Measurements from ENCODE around the gene PXDN. TPM values are rescaled to one million over a fixed set of nuclear protein-coding genes. Genes with fewer than 3 reads are reported as not detected.

The PXDN gene
- total RNA-seq, 1 experiment from 2014 or later = 125 TPM

DNA sequence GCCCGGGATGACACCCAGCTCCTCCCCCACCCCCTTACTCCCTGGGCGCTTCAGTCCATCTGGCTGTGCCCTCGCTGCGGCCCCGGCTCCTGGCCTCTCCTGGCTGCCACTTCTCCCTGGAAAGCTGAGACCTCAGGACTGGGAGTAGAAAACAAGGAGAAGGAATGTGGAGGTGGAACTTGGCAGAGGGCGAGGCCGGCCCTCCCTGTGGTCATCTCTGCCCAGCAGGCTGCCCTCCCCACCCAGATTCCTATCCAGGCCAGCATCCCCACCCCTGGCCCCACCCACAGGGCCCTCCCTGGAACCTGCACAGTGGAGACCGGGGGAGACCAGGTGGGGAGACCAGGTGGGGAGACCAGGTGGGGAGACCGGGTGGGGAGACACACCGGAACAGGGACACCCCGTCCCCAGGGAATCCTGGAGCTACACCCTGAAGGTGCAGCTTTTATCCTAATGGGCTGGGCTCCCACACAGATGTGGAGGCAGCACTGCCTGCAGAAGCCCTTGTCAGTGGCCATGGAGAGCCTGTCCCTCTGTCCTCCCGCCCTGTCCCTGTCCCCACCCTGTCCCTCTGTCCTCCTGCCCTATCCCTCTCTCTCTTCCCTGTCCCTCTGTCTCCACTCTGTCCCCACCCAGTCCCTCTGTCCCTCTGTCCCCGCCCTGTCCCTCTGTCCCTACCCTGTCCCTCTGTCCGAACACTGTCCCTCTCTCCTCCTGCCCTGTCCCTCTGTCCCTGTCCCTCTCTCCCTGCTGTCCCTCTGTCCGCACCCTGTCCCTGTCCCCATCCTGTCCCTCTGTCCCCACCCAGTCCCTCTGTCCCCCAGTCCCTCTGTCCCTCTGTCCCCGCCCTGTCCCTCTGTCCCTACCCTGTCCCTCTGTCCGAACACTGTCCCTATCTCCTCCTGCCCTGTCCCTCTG is 157.1 kb downstream of the PXDN start:
- Histone ChIP-seq H3K9ac (ENCODE audit: low read length) (no peak overlapping the region), H3K79me2 (ENCODE audit: low read length) (0 out of 2 replicates have a peak, but pooled peaks cover 6% of the 10 kb centered on the region), H3K27ac (ENCODE audit: low read length) (no peak overlapping the region), H3K4me3 (ENCODE audit: low read length) (no peak overlapping the region), H3F3A (ENCODE audit: low read length, unreplicated experiment) (no peaks in the 10 kb centered on the region), H2AFZ (ENCODE audit: low read length) (no peak overlapping the region), H3K4me1 (ENCODE audit: insufficient read depth, low read length) (peaks cover 42% of the 10 kb centered on the region), H3K36me3 (ENCODE audit: low read depth, low read length) (no peaks in the 10 kb centered on the region), H3K9me2 (replicated peaks; ENCODE audit: low read length) (no peaks in the 10 kb centered on the region), H4K20me1 (ENCODE audit: low read length) (no peaks in the 10 kb centered on the region), H3K27me3 (ENCODE audit: low read length) (no peaks in the 10 kb centered on the region), H3K9me3 (ENCODE audit: low read length) (no peaks in the 10 kb centered on the region), H3K4me2 (ENCODE audit: low read length) (peak overlapping the region; percentile 33; the same call in 1 of the 2 replicates)
- TF ChIP-seq, protein P1, sequence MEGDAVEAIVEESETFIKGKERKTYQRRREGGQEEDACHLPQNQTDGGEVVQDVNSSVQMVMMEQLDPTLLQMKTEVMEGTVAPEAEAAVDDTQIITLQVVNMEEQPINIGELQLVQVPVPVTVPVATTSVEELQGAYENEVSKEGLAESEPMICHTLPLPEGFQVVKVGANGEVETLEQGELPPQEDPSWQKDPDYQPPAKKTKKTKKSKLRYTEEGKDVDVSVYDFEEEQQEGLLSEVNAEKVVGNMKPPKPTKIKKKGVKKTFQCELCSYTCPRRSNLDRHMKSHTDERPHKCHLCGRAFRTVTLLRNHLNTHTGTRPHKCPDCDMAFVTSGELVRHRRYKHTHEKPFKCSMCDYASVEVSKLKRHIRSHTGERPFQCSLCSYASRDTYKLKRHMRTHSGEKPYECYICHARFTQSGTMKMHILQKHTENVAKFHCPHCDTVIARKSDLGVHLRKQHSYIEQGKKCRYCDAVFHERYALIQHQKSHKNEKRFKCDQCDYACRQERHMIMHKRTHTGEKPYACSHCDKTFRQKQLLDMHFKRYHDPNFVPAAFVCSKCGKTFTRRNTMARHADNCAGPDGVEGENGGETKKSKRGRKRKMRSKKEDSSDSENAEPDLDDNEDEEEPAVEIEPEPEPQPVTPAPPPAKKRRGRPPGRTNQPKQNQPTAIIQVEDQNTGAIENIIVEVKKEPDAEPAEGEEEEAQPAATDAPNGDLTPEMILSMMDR (conservative IDR thresholded peaks at IDR 0.05; ENCODE audit: low read depth, low read length) = no peak
- no peak for TF ChIP-seq EZH2phosphoT487 (IDR thresholded peaks at IDR 0.05; ENCODE audit: borderline replicate concordance, low read length)
- TF ChIP-seq EZH2 (IDR thresholded peaks at IDR 0.05; ENCODE audit: low read length, unreplicated experiment) = no peak
- peak; percentile 50 for ATAC-seq
- BruUV-seq (replicated peaks) = no TSS peak
- ChIA-PET CTCF (no interaction called here), POLR2A (ENCODE audit: unreplicated experiment) (no interaction called here)
- peak; percentile 58 for DNase-seq
- intact Hi-C loops (cut with micrococcal nuclease) = no loop called here

DNA sequence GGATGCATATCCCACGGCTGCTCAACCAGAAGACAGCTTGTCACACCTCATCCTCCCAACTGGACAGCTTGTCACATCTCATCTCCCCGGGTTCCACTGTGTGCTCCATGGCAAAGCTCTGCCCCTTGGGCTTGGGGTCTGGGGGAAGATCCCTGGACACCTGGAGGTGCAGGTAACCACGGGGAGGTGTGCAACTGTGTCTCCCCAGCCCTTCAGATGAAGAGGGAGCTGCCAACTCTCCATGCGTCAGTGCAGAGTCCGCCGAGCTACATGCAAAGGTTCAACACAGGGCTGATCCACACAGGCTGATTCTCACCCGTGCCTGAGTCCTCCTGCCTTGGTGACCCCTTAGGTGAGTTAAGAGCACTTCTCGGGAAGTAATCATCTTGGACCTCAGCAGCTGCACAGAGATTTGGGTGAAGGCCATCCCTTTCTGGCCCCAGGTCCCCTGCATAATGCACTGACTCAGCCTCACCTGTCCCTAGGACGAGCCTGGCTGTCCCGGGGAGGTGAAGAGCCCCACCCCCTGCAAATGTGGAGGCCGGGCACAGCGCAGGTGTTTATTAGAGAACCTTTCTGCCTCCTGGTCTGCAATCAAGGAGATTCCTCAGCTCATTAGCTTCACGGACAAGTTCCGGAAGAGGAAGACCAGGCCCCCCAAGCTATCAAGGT is 157.9 kb downstream of the PXDN start:
- Histone ChIP-seq H3K9me2 (replicated peaks; ENCODE audit: low read length) (no peaks in the 10 kb centered on the region), H3K4me1 (ENCODE audit: insufficient read depth, low read length) (peaks cover 34% of the 10 kb centered on the region), H3K36me3 (ENCODE audit: low read depth, low read length) (no peaks in the 10 kb centered on the region), H4K20me1 (ENCODE audit: low read length) (no peaks in the 10 kb centered on the region), H3F3A (ENCODE audit: low read length, unreplicated experiment) (no peaks in the 10 kb centered on the region), H3K4me2 (ENCODE audit: low read length) (peak overlapping the region; percentile 33; the same call in 1 of the 2 replicates), H3K4me3 (ENCODE audit: low read length) (no peak overlapping the region), H3K27ac (ENCODE audit: low read length) (no peak overlapping the region), H3K27me3 (ENCODE audit: low read length) (no peaks in the 10 kb centered on the region), H3K9me3 (ENCODE audit: low read length) (no peaks in the 10 kb centered on the region), H2AFZ (ENCODE audit: low read length) (no peak overlapping the region), H3K9ac (ENCODE audit: low read length) (no peak overlapping the region), H3K79me2 (ENCODE audit: low read length) (0 out of 2 replicates have a peak, but pooled peaks cover 6% of the 10 kb centered on the region)
- ATAC-seq (no peak), DNase-seq (no peak)
- ChIA-PET CTCF (interaction anchor here (0.7 to 1.2 kb wide), 2 partner anchors 164 to 560 kb away, joined by 3 read pairs; no protein-coding TSS in a partner anchor), POLR2A (ENCODE audit: unreplicated experiment) (no interaction called here)
- intact Hi-C loops (cut with micrococcal nuclease) = no loop called here
- BruUV-seq (replicated peaks) = TSS peak; percentile 60
- TF ChIP-seq, protein P1 (conservative IDR thresholded peaks at IDR 0.05; ENCODE audit: low read depth, low read length) = no peak
- TF ChIP-seq EZH2 (IDR thresholded peaks at IDR 0.05; ENCODE audit: low read length, unreplicated experiment) (no peak), EZH2phosphoT487 (IDR thresholded peaks at IDR 0.05; ENCODE audit: borderline replicate concordance, low read length) (no peak)

All from PC-3 (cell line).